D341Med (cell line): Measurements from ENCODE around the gene RMND5A.
"Not testable (repeated sequence)": the region's sequence is repeated elsewhere in the genome, so short reads cannot be mapped to it uniquely, and the experiment has no call there.

Source experiments
- DNase-seq: peaks from one replicate; pipeline ENCODE4 v3.0.0; 2012; ENCODE audit warnings: low spot score

RMND5A gene, protein sequence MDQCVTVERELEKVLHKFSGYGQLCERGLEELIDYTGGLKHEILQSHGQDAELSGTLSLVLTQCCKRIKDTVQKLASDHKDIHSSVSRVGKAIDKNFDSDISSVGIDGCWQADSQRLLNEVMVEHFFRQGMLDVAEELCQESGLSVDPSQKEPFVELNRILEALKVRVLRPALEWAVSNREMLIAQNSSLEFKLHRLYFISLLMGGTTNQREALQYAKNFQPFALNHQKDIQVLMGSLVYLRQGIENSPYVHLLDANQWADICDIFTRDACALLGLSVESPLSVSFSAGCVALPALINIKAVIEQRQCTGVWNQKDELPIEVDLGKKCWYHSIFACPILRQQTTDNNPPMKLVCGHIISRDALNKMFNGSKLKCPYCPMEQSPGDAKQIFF

DNA sequence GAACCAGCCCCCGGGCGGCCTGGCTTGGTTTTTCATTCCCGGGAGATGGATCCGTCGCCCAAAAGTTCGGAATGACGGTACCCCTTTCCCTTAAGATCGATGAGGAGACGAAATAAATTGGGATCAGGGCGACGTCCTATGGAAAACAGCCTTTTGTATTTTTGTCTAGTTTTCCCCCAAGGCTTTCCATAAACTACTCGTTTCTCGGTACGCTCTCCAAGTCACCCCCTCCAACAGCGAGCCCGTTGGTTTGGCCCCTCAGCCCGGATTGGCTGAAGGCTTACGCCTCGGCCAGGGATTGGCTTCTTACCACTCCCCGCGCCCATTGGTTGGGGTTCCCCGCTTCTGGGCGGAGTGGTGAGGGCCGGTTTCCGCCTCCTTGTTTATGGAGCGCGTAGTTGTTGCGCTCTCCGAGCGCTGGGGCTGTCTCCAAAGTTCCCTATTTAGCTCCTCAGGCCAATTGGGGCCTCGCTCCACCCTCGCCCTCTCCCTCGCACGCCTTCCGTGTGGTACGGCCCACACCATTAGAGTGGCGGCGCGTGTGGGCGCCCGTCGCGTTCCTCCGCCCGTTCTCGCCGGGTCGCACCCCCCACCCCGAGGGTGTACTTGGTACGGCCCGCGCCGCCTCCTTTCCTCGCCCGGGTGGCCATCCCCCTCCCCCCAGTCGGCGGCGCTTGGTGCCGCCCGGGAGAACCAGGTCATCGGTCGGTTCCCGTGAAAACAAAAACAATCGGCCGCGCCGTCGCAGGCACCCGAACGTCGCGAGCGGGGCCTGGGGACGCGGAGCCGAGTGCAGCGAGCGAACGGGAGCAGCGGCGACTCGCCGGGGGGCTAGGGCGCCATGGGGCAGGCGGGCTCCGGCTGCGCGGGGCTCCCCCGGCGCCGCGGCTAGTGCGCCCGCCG lies at the start of gene RMND5A:
TSS of gene RMND5A (plus strand) at position 655 of the 903 bp plus-strand sequence. CDS start 377 bp downstream, outside the sequence.
- peak; percentile 72 for DNase-seq

DNA sequence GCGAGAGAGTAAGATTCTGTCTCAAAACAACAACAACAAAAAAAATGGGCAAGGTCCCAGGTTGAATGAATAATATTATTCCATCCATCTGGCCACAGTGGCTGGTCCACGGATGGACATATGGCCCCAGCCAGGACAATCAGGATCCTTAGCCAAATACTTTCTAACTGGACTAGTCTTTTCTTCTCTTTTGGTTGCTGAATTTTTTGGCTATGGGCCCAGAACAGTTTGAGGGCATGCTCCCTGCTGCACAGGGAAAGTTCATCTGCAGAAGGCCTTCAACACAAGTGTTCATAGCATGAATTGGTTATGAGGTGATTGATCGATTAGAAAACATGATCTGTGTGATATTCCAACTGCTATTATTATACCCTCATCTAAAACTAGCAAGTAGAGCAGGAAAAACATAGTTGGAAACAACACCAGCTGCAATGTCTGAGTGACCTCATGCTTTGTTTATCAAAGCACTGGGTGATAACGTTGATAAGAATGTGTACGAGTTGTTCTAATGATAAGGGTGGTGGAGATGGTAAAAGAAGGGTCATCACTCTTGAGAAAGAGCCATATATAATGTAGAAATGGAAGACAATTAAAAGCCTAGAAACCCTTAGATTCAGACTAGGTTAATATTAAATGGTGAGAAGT lies 48.6 kb upstream of the RMND5A start:
- no peak for DNase-seq

DNA sequence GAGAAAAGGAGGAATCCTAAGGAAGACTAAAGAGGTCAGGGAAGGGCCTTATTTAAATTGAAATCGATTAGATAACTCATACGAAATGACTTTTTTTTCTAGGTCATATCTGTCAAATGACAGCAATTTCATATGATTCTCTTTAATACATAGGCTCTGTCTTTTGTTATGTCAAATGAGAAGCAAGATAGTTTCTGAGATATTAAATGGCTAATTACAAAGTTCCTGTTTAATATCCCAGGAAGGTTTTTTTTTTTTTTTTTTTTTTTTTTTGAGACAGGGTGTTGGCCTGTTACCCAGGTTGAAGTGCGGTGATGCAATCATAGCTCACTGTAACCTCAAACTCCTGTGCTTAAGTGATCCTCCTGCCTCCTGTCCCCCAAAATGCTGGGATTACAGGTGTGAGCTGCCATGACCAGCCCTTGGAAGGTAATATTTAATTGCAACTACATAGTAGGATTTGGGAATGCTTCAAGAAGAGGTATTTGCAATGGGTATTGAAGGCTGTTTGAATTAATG lies 48.0 kb upstream of the RMND5A start:
- no peak for DNase-seq

DNA sequence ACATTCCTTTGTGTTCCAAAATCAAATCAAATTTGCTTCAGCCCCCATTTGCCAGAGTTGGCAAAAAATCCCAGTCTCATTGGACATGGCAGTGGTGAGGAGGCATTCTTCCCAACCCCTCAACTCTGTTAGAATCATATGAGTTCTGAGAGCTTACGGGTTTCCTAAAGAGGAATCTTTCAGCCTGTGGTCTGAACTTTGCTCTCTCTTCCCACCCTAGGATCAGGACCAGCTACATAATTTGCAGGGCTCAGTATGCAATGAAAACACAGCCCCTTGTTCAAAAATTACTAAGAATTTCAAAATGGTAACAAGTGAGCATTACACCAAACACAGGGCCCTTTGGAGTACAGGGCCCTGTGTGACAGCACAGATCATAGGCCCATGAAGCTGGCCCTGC lies 47.1 kb upstream of the RMND5A start:
- no peak for DNase-seq

DNA sequence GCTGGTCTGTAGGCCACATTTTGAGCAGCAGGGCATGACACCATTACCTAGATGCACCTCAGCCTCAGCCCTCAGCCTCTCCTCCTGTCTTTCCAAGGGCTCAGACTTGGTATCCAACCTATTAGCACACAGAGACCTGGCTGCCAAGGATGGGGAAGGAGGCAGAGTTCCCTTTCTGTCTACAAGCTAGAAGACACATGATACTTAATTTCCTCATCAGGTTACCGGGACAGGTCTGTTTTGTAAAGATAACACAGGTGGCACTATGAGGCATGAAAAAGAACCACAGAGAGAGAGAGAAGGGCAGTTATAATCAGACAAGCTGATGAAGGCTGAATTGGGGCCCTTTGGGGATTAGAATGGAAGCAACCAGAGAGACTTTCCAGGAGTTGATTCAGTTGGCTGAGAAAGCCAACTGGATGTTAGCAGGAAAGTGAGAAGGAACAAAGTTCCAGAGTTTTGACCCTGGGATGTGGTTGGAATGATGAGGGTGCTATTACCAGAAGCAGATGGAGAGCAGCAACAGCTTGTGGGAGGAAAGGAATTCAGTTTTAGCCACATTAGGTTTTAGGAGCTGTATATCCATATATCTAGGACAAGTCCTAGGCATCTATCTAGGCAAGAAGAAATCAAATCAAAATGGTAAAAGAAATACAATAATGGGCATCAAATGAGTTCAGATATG lies 46.0 kb upstream of the RMND5A start:
- no peak for DNase-seq

DNA sequence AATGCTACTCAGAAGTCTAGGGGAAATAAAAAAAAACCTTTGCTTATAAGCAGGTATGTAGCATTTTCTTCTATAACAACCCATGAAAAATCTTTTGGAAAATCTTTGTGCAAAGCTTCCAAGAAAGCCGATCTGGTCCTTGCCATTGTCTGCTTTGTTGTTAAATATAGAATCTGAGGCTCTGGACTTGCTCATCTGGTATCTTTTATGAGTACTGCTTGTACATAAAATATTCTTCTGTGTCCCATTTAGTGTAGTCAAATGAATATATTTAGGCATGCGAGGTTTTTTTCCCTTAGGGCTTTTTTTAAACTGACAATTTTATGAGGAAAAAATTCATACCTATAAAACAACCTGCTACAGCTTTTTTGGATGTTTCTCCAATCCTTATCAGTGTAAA lies 45.0 kb upstream of the RMND5A start:
- DNase-seq = no peak

DNA sequence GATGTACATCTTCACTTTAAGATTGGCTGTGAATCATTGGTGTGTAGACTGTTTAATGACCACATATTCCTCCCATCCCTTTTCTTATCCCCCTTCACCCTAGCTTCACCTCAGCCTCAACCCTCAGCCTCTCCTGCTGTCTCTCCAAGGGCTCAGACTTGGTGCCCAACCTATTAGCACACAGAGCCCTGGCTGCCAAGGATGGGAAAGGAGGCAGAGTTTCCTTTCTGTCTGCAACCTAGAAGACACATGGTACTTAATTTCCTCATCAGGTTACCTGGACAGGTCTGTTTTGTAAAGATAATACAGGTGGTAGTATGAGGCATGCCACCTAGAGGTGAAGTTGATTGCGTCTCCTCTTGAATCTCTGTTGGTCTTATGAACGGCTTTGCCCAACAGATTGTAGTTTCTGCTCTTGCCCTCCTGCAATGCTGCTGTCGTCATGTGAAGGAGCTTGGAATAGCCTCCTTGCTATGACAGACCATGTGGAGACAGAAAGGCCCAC lies 44.5 kb upstream of the RMND5A start:
- DNase-seq = no peak

DNA sequence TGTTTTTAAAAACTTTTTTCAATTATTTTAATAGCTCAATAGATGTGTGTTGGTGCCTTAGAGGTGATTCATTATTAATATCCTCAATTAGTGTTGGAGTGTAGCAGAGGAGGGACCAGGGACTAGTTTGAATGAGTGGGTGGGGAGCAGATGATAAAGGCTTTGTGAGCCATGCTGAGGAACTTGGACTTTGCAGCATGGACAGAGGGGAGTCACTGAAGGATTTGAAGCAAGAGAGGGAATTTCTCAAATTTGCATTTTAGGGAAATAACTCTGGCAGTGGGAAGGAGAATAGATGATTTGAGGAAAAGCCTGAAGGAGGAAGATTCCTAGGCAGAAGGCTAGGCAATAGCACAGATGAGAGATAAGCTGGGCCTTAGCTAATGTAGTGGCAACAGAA lies 42.3 kb upstream of the RMND5A start:
- DNase-seq = no peak

DNA sequence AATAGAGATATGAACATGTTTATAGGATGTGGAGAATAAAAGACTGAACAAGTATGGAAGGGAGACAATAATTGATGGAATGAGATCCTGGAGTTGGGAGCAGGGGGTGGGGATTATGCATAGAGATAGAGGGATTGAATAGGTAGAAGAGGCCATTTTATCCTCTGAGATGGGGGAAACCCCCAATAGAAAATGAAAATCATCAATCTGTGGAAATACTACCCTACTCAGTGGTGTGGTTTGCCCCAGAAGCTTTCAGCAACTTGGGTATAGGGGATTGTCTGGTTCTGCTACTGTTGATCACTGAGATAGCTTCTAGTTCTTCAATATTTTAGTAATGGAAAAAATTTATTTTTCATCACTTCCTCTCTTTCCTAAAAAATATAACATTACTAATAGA lies 41.1 kb upstream of the RMND5A start:
- DNase-seq = no peak

DNA sequence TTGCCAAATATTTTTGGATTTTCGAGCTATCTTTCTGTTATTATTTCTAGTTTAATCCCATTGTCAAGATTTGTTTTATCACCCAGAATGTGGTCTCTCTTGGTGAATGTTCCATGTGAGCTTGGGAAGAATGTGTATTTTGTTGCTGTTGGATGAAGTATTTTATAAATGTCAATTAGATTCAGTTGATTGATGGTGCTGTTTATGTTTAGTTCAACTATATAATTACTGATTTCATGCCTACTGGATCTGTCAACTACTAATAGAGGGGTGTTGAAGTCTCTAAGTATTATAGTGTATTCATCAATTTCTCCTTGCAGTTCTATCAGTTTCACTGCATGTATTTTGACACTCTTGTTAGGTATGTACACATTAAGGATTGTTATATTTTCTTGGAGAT lies 34.7 kb upstream of the RMND5A start:
- no peak for DNase-seq

DNA sequence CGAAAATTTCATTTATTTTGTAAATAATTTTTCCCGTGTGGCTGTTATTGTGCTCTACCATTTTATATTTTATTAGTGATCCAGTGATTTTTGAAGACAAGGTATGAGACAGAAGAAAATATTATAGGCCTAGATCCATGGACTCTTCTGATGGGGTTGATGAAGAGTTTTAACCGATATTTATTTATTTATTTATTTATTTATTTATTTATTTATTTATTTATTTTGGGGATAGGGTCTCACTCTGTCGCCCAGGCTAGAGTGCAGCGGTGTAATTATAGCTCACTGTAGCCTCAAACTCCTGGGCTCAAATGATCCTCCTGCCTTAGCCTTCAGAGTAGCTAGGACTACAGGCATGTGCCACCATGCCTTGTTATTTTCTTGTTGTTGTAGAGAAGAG lies 33.6 kb upstream of the RMND5A start:
- no peak for DNase-seq

DNA sequence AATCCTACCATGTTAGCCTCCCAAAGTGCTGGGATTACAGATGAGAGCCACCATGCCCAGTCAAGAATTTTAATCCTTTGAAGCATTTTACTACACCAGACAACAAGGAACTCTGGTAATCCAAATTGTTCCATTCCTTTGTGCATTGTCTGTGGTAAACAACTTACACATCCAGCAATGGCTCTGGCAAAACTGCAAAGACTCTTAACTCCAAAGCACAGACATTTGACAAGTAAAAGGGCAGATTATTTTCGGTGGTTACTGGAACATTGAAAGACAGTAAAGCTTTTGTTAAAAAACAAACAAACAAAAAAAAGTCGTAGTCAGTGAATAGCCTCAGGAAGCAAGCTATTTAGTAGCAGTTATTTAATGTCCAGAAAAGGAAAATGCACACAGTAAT lies 33.2 kb upstream of the RMND5A start:
- DNase-seq = no peak

DNA sequence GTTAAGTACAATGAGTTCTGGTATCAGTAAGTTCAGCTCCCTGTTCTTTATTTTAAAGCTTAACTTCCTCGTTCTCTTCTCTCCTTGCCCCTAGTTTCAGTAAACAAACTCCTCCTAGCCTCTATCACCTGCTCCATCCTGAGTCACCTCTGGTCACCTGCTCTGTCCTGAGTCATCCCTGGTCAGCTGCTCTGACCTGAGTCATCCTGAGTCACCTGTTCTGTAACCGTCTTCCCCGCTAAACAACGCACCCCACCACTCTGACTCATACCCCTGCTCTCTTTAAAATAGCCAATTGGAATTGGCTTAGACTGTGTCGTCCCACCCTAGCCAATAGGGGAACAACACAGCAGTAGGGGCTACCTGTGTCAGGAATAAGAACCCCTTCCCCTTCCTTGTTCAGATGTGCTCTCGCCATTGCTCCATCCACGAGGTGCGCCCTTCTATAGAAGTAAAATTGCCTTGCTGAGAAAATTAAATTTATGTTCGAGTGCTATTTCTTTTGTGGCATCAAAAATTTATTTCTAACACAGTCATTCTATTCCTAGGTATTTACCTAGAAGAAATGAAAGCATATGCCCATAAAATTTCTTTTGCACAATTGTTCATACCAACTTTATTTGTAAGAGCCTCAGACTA lies 24.9 kb upstream of the RMND5A start:
- DNase-seq = no peak

DNA sequence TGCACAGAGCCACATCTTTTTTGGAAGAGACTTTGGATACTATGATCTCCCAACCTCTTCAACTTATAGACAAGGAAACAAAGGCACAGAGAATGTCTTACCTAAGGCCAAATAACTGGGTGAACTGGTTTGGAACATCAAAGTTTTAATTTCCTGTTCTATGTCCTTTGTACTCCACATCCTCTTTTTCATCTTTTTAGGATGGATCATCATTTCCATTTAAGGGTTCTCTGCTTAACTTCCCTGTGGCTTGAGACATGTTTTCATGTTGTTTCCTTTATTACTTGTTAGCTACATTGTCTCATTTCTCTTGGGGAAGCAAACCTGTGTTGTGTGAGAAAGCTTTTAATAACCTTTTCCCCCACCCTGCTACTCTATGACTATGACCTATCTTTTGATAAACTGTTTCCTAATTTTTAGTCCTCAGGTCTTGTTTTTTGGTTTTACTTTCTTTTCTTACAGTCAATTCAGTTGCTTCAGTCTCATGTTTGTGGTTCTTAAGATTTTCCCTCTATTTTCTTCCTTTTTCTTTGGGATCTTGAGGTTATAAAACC lies 22.5 kb upstream of the RMND5A start:
- DNase-seq = no peak

DNA sequence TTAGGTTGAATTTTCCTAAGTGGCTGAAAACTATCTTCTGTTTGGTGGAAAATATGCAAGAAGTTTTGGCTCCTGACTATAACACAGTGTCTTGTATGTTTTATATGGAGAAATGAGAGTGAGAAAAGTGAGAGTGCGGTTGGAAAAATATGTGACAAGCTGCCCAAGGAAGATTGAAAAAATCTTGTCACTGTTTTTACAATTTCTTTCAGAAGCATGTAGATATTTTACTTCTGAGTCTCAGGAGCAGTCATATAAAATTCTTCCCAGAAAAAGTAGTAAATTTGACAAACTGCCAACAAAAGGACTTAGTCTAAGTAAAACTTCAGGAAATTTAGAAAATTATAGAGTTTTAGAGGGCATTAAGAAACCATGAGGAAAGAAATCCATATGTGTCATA lies 19.4 kb upstream of the RMND5A start:
- DNase-seq = no peak

DNA sequence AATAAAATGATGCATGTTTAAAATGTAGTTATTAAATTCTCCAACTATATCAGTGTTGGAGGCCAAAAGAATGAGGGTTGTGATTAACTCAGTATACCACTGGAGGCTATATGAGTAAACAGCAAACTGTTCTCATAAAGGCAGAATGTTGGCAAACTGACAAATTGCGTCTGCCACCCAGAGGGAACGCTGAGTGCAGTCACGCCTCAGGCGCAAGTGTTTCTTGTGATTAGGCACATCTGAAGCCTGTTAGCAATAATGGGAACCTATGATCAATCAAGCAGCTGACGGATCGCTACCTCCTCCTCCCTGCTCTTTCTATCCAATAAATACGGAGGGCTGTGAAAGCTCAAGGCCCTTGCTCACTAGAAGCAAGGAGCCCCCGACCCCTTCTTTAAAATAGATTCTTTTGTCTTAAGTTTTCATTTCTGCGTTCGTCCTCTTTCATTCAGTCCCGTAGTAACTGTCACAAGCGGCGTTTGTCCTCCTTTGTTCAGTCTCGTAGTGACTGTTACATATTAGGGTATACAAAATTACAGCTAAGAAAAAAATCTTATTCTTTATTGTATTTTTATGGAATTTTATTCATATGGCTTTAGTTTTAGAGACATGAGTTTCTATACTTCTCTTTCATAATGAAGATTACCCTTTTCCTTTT lies 16.3 kb upstream of the RMND5A start:
- DNase-seq = no peak

DNA sequence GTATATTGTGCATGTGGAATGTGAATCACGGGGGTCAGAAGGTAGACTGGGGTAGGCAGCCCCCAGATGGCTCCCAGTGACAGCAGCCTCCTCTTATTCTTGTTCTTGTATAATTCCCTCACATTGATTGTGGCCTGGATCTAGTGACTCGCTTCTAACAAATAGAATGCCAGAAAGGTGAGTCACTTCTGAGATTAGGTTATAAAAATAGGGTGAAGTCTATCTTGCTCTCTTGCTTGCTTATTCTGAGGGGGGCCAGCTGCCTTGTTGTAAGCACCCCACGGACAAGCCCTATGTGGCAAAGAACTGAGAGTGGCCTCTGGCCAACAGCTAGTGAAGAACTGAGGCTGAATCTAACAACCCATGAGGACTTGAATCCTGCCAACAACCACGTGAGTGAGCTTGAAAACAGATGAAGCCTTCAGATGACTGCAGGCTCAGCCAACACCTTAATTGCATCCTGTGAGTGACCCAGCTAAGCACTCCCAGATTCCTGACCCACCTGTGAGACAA lies 15.6 kb upstream of the RMND5A start:
- DNase-seq = no peak

DNA sequence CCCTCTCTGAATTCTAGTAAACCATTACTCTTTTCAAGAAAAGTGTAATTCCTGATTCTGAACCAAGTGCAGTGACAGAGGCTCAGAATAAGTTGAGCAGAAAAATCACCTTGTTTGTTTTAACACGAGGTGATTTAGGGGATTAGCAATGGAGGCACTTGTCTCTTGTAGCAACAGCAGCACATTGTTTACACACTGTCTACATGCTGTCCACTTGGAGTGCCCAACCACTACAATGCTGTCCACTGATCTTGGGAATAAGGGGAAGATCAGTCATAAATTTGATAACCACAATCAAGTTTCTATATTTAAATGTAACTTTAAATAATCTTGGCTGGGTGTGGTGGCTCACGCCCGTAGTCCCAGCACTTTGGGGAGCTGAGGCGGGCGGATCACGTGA lies 13.9 kb upstream of the RMND5A start:
- DNase-seq = no peak

DNA sequence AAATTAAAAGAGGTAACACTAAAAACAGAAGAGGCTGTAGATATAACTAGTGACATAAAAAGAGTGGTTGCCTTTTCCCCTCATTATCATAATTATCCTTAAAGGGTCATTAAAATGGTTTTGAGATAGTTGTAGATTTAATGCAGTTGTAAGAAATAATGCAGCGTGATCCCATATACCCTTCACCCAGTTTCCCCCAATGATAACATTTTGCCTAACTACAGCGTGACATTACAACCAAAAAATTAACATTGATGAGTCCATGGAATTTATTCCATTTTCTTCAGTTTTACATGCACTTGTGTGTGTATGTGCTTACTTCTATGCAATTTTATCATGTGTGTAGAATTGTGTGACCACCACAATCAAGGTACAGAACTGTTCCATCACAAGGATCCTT lies 13.2 kb upstream of the RMND5A start:
- no peak for DNase-seq

DNA sequence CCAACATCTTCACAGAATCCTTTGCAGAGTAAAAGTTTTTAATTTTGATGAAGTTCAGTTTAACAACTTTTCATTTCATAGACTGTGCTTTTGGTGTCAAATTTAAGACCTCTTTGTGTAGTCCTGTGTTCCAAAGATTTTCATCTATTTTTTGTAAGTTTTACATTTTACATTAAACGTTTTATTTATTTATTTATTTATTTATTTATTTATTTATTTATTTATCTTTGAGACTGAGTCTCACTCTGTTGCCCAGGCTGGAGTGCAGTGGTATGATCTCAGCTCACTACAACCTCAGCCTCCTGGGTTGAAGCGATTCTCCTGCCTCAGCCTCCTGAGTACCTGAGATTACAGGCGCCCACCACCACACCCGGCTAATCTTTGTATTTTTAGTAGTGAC lies 12.0 kb upstream of the RMND5A start:
- not testable (repeated sequence) for DNase-seq
